Dendritic cell treated with granulocyte-macrophage colony-stimulating factor and Interleukin-4, amounts not matched to agents 40 ng/mL and 50 ng/mL, for 4 days (primary cell): ENCODE results near the gene INVS.
A peak's percentile ranks its signal among the peaks of the same experiment; 100 is the strongest.
"Not testable (repeated sequence)": the region's sequence is repeated elsewhere in the genome, so short reads cannot be mapped to it uniquely, and the experiment has no call there.

Experiments used
- H3K27ac Mint-ChIP-seq: one replicate; pipeline ENCODE4 v1.8.0; 2022; ENCODE audit warnings: mild to moderate bottlenecking, mixed read lengths
- H3K27me3 Mint-ChIP-seq: one replicate; pipeline ENCODE4 v1.8.0; 2022; ENCODE audit warnings: mild to moderate bottlenecking, mixed read lengths
- H3K36me3 Mint-ChIP-seq: one replicate; pipeline ENCODE4 v1.8.0; 2022; ENCODE audit warnings: low read depth, mixed read lengths
- H3K4me1 Mint-ChIP-seq: one replicate; pipeline ENCODE4 v1.8.0; 2022; ENCODE audit warnings: low read depth, mixed read lengths
- H3K4me3 Mint-ChIP-seq: one replicate; pipeline ENCODE4 v1.8.0; 2022; ENCODE audit warnings: mild to moderate bottlenecking, moderate library complexity, mixed read lengths
- H3K9me3 Mint-ChIP-seq: one replicate; pipeline ENCODE4 v1.8.0; 2022; ENCODE audit warnings: mixed read lengths
- intact Hi-C: fragments of 100-400 bp; cut with micrococcal nuclease; formaldehyde crosslinking; loops from one replicate; pipeline ENCODE4 v1.15.0; 2022

The INVS gene

GRCh38 chr9:100070104-100071041 is 28.7 kb upstream of the INVS start:
- H3K4me3 Mint-ChIP-seq, result no peak overlapping the region
- H3K4me1 Mint-ChIP-seq, result peaks cover 33% of the 10 kb centered on the region
- intact Hi-C loops, result no loop called here
- peaks cover 16% of the 10 kb centered on the region for H3K36me3 Mint-ChIP-seq
- H3K27ac Mint-ChIP-seq, result no peak overlapping the region
- no peaks in the 10 kb centered on the region for H3K27me3 Mint-ChIP-seq
- no peaks in the 10 kb centered on the region for H3K9me3 Mint-ChIP-seq

- no peak overlapping the region for H3K27ac Mint-ChIP-seq
- intact Hi-C loops, result no loop called here
- H3K36me3 Mint-ChIP-seq, result peaks cover 20% of the 10 kb centered on the region
- H3K4me1 Mint-ChIP-seq, result peaks cover 37% of the 10 kb centered on the region
- H3K27me3 Mint-ChIP-seq, result no peaks in the 10 kb centered on the region
- H3K4me3 Mint-ChIP-seq, result no peak overlapping the region
- no peaks in the 10 kb centered on the region for H3K9me3 Mint-ChIP-seq
Observed at GRCh38 chr9:100071271-100071670, 27.8 kb upstream of the INVS start.

GRCh38 chr9:100072805-100073204 is 26.2 kb upstream of the INVS start:
- Mint-ChIP-seq H3K27ac (peak overlapping the region; percentile 13), H3K4me1 (peaks cover 35% of the 10 kb centered on the region), H3K36me3 (peaks cover 24% of the 10 kb centered on the region), H3K4me3 (no peak overlapping the region), H3K9me3 (no peaks in the 10 kb centered on the region), H3K27me3 (no peaks in the 10 kb centered on the region)
- intact Hi-C loops, result no loop called here

- no peak overlapping the region for H3K27ac Mint-ChIP-seq
- intact Hi-C loops, result no loop called here
- peaks cover 26% of the 10 kb centered on the region for H3K36me3 Mint-ChIP-seq
- H3K27me3 Mint-ChIP-seq, result no peaks in the 10 kb centered on the region
- H3K4me3 Mint-ChIP-seq, result no peak overlapping the region
- H3K4me1 Mint-ChIP-seq, result peaks cover 41% of the 10 kb centered on the region
- no peaks in the 10 kb centered on the region for H3K9me3 Mint-ChIP-seq
Observed at GRCh38 chr9:100074093-100074492, 24.9 kb upstream of the INVS start.

- Mint-ChIP-seq H3K36me3 (peaks cover 23% of the 10 kb centered on the region), H3K4me3 (no peak overlapping the region), H3K9me3 (no peaks in the 10 kb centered on the region), H3K27me3 (no peaks in the 10 kb centered on the region), H3K27ac (no peak overlapping the region), H3K4me1 (peaks cover 45% of the 10 kb centered on the region)
- intact Hi-C loops, result no loop called here
Observed at GRCh38 chr9:100074989-100075388, 24.1 kb upstream of the INVS start.

- Mint-ChIP-seq H3K4me1 (peaks cover 53% of the 10 kb centered on the region), H3K36me3 (peaks cover 23% of the 10 kb centered on the region)
- H3K27ac Mint-ChIP-seq, intact Hi-C loops, H3K27me3 Mint-ChIP-seq, H3K9me3 Mint-ChIP-seq, H3K4me3 Mint-ChIP-seq: not testable (repeated sequence)
Observed at GRCh38 chr9:100076256-100076655, 22.8 kb upstream of the INVS start.

- Mint-ChIP-seq H3K27me3 (no peaks in the 10 kb centered on the region), H3K9me3 (no peaks in the 10 kb centered on the region), H3K36me3 (peaks cover 6% of the 10 kb centered on the region), H3K4me3 (no peak overlapping the region), H3K4me1 (peaks cover 58% of the 10 kb centered on the region), H3K27ac (no peak overlapping the region)
- intact Hi-C loops, result loop anchor here (10.0 kb wide), 1 partner anchor 48 kb away; no protein-coding TSS in a partner anchor
Observed at GRCh38 chr9:100082782-100083181, 16.3 kb upstream of the INVS start.

GRCh38 chr9:100083448-100084127 is 15.5 kb upstream of the INVS start:
- no peaks in the 10 kb centered on the region for H3K27me3 Mint-ChIP-seq
- intact Hi-C loops, result loop anchor here (10.0 kb wide), 1 partner anchor 49 kb away; no protein-coding TSS in a partner anchor

GRCh38 chr9:100084128-100084453 is 15.0 kb upstream of the INVS start:
- H3K9me3 Mint-ChIP-seq, result no peaks in the 10 kb centered on the region
- H3K4me3 Mint-ChIP-seq, result no peak overlapping the region
- H3K36me3 Mint-ChIP-seq, result no peaks in the 10 kb centered on the region
- H3K4me1 Mint-ChIP-seq, result peaks cover 63% of the 10 kb centered on the region
- intact Hi-C loops, result loop anchor here (10.0 kb wide), 1 partner anchor 49 kb away; no protein-coding TSS in a partner anchor
- H3K27me3 Mint-ChIP-seq, result no peaks in the 10 kb centered on the region
- no peak overlapping the region for H3K27ac Mint-ChIP-seq

More at GRCh38 chr9:100083448-100084127, 15.5 kb upstream of the INVS start:
- H3K9me3 Mint-ChIP-seq, result no peaks in the 10 kb centered on the region
- H3K27ac Mint-ChIP-seq, result no peak overlapping the region
- peaks cover 63% of the 10 kb centered on the region for H3K4me1 Mint-ChIP-seq
- no peak overlapping the region for H3K4me3 Mint-ChIP-seq
- H3K36me3 Mint-ChIP-seq, result no peaks in the 10 kb centered on the region

GRCh38 chr9:100084734-100085133 is 14.3 kb upstream of the INVS start:
- H3K27ac Mint-ChIP-seq, result no peak overlapping the region
- no peak overlapping the region for H3K4me3 Mint-ChIP-seq
- H3K27me3 Mint-ChIP-seq, result no peaks in the 10 kb centered on the region
- H3K36me3 Mint-ChIP-seq, result no peaks in the 10 kb centered on the region
- H3K4me1 Mint-ChIP-seq, result peaks cover 61% of the 10 kb centered on the region
- no peaks in the 10 kb centered on the region for H3K9me3 Mint-ChIP-seq
- intact Hi-C loops, result loop anchor here (10.0 kb wide), 1 partner anchor 50 kb away; no protein-coding TSS in a partner anchor

- no peak overlapping the region for H3K27ac Mint-ChIP-seq
- H3K4me1 Mint-ChIP-seq, result peaks cover 53% of the 10 kb centered on the region
- H3K4me3 Mint-ChIP-seq, result no peak overlapping the region
- no peaks in the 10 kb centered on the region for H3K36me3 Mint-ChIP-seq
- no peaks in the 10 kb centered on the region for H3K27me3 Mint-ChIP-seq
- intact Hi-C loops, result loop anchor here (10.0 kb wide), 1 partner anchor 51 kb away; no protein-coding TSS in a partner anchor
- H3K9me3 Mint-ChIP-seq, result no peaks in the 10 kb centered on the region
Observed at GRCh38 chr9:100086097-100086635, 12.9 kb upstream of the INVS start.

GRCh38 chr9:100087218-100087617 is 11.8 kb upstream of the INVS start:
- Mint-ChIP-seq H3K36me3 (no peaks in the 10 kb centered on the region), H3K9me3 (no peaks in the 10 kb centered on the region), H3K27ac (no peak overlapping the region), H3K4me1 (peaks cover 47% of the 10 kb centered on the region), H3K27me3 (no peaks in the 10 kb centered on the region), H3K4me3 (no peak overlapping the region)
- intact Hi-C loops, result loop anchor here (10.0 kb wide), 1 partner anchor 52 kb away; no protein-coding TSS in a partner anchor

GRCh38 chr9:100088202-100088601 is 10.8 kb upstream of the INVS start:
- H3K4me3 Mint-ChIP-seq, result no peak overlapping the region
- no peaks in the 10 kb centered on the region for H3K9me3 Mint-ChIP-seq
- H3K4me1 Mint-ChIP-seq, result peaks cover 38% of the 10 kb centered on the region
- H3K36me3 Mint-ChIP-seq, result no peaks in the 10 kb centered on the region
- H3K27me3 Mint-ChIP-seq, result no peaks in the 10 kb centered on the region
- no peak overlapping the region for H3K27ac Mint-ChIP-seq
- intact Hi-C loops, result loop anchor here (10.0 kb wide), 1 partner anchor 53 kb away; no protein-coding TSS in a partner anchor

GRCh38 chr9:100090880-100091279 is 8.2 kb upstream of the INVS start:
- H3K36me3 Mint-ChIP-seq, result no peaks in the 10 kb centered on the region
- H3K9me3 Mint-ChIP-seq, result no peaks in the 10 kb centered on the region
- H3K27me3 Mint-ChIP-seq, result no peaks in the 10 kb centered on the region
- H3K4me1 Mint-ChIP-seq, result peaks cover 30% of the 10 kb centered on the region
- no peak overlapping the region for H3K27ac Mint-ChIP-seq
- intact Hi-C loops, result loop anchor here (10.0 kb wide), 2 partner anchors 264 to 276 kb away; partner anchors contain the start of gene TEX10
- no peak overlapping the region for H3K4me3 Mint-ChIP-seq
